ENCODE measurements around the gene DACT2.
A peak's percentile ranks its signal among the peaks of the same experiment; 100 is the strongest.

Gene DACT2

DNA sequence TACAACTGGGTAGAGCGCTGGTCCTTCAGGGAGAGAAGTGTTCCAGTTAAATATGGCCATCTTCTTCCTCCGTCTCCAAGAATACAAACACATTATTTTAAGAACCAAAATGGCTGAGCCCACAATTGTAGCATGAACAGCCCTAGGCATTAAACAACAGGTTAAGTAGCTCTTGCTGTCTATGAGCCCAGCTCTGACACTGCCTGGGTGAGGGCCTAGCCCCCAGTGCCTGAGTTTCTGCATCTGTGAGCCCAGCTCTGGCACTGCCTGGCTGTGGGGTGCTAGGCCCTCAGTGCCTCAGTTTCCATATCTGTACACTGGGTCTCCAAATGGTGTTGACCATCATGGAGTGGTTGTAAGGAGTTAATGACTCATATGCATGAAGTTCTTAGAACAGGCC, 24.8 kb upstream of the DACT2 start:
- no peak overlapping the region for H3K23ac ChIP-seq (ENCODE audit: low read length)
- H2AK5ac ChIP-seq (ENCODE audit: low read length): no peak overlapping the region
- no peak overlapping the region for H2BK5ac ChIP-seq (ENCODE audit: low read depth, low read length, poor library complexity)
- H3K4ac ChIP-seq (ENCODE audit: low read depth, low read length): no peak overlapping the region
- no peak overlapping the region for H4K12ac ChIP-seq (ENCODE audit: low read depth, low read length)
- no peak overlapping the region for H4K8ac ChIP-seq (ENCODE audit: low read depth, low read length)
- H2BK120ac ChIP-seq (ENCODE audit: insufficient read depth, low read length, poor library complexity): no peak overlapping the region
- no peak overlapping the region for H3K27ac ChIP-seq (ENCODE audit: low read depth, low read length)
- DNase-seq: no peak
- H3K4me3 ChIP-seq (ENCODE audit: low read depth, low read length): no peak overlapping the region
- H2BK12ac ChIP-seq (ENCODE audit: low read length): no peak overlapping the region
- H4K91ac ChIP-seq (ENCODE audit: low read depth, low read length): no peak overlapping the region
- H3K79me1 ChIP-seq (ENCODE audit: low read length): no peaks in the 10 kb centered on the region
- H3K9me3 ChIP-seq (ENCODE audit: insufficient read depth, low read depth, low read length): no peaks in the 10 kb centered on the region
- H3K18ac ChIP-seq (ENCODE audit: low read length): no peak overlapping the region
- H3K36me3 ChIP-seq (ENCODE audit: control insufficient read depth in 1 of 2, insufficient read depth in 2 of 2, low read length in 2 of 2): no peaks in the 10 kb centered on the region
- H3K27me3 ChIP-seq (ENCODE audit: insufficient read depth, low read length): no peaks in the 10 kb centered on the region
- peaks cover 6 to 9% of the 10 kb centered on the region in 2 experiments for H3K4me1 ChIP-seq (ENCODE audit: control insufficient read depth in 1 of 2, insufficient read depth in 2 of 2, low read length in 2 of 2)
- WGBS (ENCODE audit: extremely low coverage, insufficient coverage, insufficient read length): no CpG with 5 or more reads among the region's 2 CpGs
- no peak overlapping the region for H2AFZ ChIP-seq (ENCODE audit: insufficient read depth, low read length, poor library complexity)
- H3K79me2 ChIP-seq (ENCODE audit: control insufficient read depth, insufficient read depth, low read length, poor library complexity): no peaks in the 10 kb centered on the region
- H3K9ac ChIP-seq (ENCODE audit: low read length): no peak overlapping the region
- H3K14ac ChIP-seq (ENCODE audit: low read length): no peak overlapping the region
- H3K4me2 ChIP-seq (ENCODE audit: low read length): no peak overlapping the region

DNA sequence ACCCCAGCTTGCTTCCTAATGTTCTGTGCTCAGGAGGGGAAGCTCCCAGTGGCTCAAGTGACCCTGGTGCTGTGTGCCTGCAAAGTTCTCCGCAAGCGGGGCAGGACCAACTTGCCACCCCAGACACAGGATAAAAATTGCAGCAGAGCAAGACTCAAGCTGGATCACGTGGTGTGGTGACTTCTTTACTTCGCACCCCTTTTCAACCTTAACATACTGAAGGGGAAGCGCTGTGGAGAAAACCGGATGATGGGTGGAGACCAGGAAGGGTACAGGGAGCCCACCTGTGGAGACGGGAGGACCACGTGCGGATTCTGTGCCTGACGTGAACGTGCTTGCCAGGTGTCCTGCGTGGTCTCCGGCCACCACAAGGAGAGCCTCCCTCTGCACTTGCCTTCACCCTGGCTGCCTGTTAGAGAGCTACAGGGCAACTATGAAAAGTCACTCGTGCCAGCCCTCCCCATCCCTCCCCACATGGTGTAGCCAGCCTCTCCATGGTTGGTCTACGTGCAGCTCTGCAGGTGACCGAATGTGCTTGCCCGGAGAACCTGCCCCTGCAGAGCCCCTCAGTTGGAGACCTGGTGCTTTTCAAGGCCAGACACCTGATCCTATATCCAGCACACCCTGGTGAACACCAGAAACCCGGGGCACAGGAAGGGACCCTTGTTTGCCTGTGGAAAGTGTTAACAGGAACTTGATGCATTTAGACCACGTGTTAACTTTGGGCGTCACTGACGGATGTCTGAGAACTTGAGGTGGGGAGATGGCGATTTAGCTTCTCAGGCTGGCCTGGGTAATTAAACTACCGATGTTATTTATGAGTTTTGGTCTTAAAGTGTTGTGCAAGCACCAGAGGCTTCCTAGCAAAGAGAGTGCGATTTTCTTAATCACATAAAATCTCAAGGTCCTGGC, 23.9 kb upstream of the DACT2 start:
- Histone ChIP-seq H3K36me3 (ENCODE audit: control insufficient read depth in 1 of 2, insufficient read depth in 2 of 2, low read length in 2 of 2) (no peaks in the 10 kb centered on the region), H2BK120ac (ENCODE audit: insufficient read depth, low read length, poor library complexity) (no peak overlapping the region), H3K18ac (ENCODE audit: low read length) (no peak overlapping the region), H3K79me2 (ENCODE audit: control insufficient read depth, insufficient read depth, low read length, poor library complexity) (no peaks in the 10 kb centered on the region), H3K27me3 (ENCODE audit: insufficient read depth, low read length) (no peaks in the 10 kb centered on the region), H4K91ac (ENCODE audit: low read depth, low read length) (no peak overlapping the region), H3K4me3 (ENCODE audit: low read depth, low read length) (no peak overlapping the region), H3K23ac (ENCODE audit: low read length) (no peak overlapping the region), H3K4me2 (ENCODE audit: low read length) (no peak overlapping the region), H3K79me1 (ENCODE audit: low read length) (no peaks in the 10 kb centered on the region), H3K4me1 (ENCODE audit: control insufficient read depth in 1 of 2, insufficient read depth in 2 of 2, low read length in 2 of 2) (peaks cover 6 to 9% of the 10 kb centered on the region in 2 experiments), H3K9me3 (ENCODE audit: insufficient read depth, low read depth, low read length) (no peaks in the 10 kb centered on the region), H4K8ac (ENCODE audit: low read depth, low read length) (no peak overlapping the region), H3K4ac (ENCODE audit: low read depth, low read length) (no peak overlapping the region), H2AK5ac (ENCODE audit: low read length) (no peak overlapping the region), H2BK5ac (ENCODE audit: low read depth, low read length, poor library complexity) (no peak overlapping the region), H3K9ac (ENCODE audit: low read length) (no peak overlapping the region), H2AFZ (ENCODE audit: insufficient read depth, low read length, poor library complexity) (no peak overlapping the region), H3K14ac (ENCODE audit: low read length) (peak overlapping the region; percentile 10), H3K27ac (ENCODE audit: low read depth, low read length) (no peak overlapping the region), H4K12ac (ENCODE audit: low read depth, low read length) (no peak overlapping the region), H2BK12ac (ENCODE audit: low read length) (no peak overlapping the region)
- WGBS (ENCODE audit: extremely low coverage, insufficient coverage, insufficient read length): no CpG with 5 or more reads among the region's 24 CpGs
- no peak for DNase-seq

DNA sequence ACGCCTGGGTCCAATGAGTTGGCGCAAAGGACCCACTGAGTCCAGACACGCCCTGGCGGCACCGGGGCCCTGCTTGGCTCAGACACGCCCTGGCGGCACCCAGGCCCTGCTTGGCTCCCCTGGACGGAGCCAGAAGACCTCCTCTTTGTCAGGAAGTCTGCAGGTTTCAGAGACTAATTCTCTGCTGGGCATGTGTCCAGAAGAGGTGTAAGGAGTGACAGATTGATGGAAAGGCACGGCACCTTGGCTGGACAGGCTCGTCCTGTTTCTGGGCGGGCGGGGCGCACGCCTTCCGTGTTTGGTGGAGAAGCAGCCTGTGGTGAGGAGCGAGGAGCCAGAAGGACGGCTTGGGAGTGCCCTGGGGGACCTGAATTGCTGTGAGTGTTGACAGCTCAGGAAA, 23.1 kb upstream of the DACT2 start:
- no peak overlapping the region for H3K23ac ChIP-seq (ENCODE audit: low read length)
- no CpG with 5 or more reads among the region's 17 CpGs for WGBS (ENCODE audit: extremely low coverage, insufficient coverage, insufficient read length)
- no peak overlapping the region for H3K18ac ChIP-seq (ENCODE audit: low read length)
- no peak overlapping the region for H4K91ac ChIP-seq (ENCODE audit: low read depth, low read length)
- no peak overlapping the region for H2AK5ac ChIP-seq (ENCODE audit: low read length)
- no peaks in the 10 kb centered on the region for H3K36me3 ChIP-seq (ENCODE audit: control insufficient read depth in 1 of 2, insufficient read depth in 2 of 2, low read length in 2 of 2)
- H2BK120ac ChIP-seq (ENCODE audit: insufficient read depth, low read length, poor library complexity): no peak overlapping the region
- no peak overlapping the region for H3K4ac ChIP-seq (ENCODE audit: low read depth, low read length)
- H3K4me2 ChIP-seq (ENCODE audit: low read length): no peak overlapping the region
- no peak overlapping the region for H3K27ac ChIP-seq (ENCODE audit: low read depth, low read length)
- no peak overlapping the region for H3K9ac ChIP-seq (ENCODE audit: low read length)
- H4K12ac ChIP-seq (ENCODE audit: low read depth, low read length): no peak overlapping the region
- no peaks in the 10 kb centered on the region for H3K9me3 ChIP-seq (ENCODE audit: insufficient read depth, low read depth, low read length)
- H4K8ac ChIP-seq (ENCODE audit: low read depth, low read length): no peak overlapping the region
- no peak overlapping the region for H2BK5ac ChIP-seq (ENCODE audit: low read depth, low read length, poor library complexity)
- no peaks in the 10 kb centered on the region for H3K79me2 ChIP-seq (ENCODE audit: control insufficient read depth, insufficient read depth, low read length, poor library complexity)
- no peaks in the 10 kb centered on the region for H3K27me3 ChIP-seq (ENCODE audit: insufficient read depth, low read length)
- peaks cover 6 to 9% of the 10 kb centered on the region in 2 experiments for H3K4me1 ChIP-seq (ENCODE audit: control insufficient read depth in 1 of 2, insufficient read depth in 2 of 2, low read length in 2 of 2)
- no peak overlapping the region for H3K4me3 ChIP-seq (ENCODE audit: low read depth, low read length)
- no peak overlapping the region for H2AFZ ChIP-seq (ENCODE audit: insufficient read depth, low read length, poor library complexity)
- no peak overlapping the region for H3K14ac ChIP-seq (ENCODE audit: low read length)
- no peaks in the 10 kb centered on the region for H3K79me1 ChIP-seq (ENCODE audit: low read length)
- DNase-seq: peak; percentile 45 to 68
- no peak overlapping the region for H2BK12ac ChIP-seq (ENCODE audit: low read length)

DNA sequence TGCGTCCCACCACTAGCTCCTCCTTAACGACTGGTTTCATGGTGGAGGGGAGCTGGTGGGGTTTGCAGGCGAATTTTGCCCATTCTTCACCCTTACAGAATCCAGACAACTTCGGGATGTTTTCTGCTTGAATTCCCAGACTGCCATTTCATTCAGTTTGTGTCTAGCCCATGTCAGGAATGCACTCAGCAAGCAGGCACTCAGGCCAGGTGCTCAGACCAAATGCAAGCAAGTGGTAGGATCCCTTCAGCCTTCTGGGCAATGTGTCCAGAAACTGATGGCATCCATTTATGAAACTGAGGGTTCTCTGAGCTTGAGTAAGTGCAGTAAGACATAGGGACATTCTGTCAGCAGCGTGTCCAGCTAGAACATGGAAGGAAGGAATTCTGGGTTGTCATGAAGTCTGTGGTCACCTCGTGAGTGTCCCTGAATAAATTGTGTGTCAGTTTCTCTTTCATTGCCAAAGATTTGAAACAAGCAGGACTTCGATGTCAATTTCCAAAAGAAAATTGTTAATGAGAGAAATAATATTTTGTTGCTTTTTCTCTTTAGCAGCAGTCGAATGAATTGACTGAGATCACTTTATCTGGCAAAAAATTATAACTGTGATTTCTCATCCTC, 21.8 kb upstream of the DACT2 start:
- Histone ChIP-seq H3K9me3 (ENCODE audit: insufficient read depth, low read depth, low read length) (no peaks in the 10 kb centered on the region), H3K4me3 (ENCODE audit: low read depth, low read length) (no peak overlapping the region), H3K23ac (ENCODE audit: low read length) (no peak overlapping the region), H3K4ac (ENCODE audit: low read depth, low read length) (no peak overlapping the region), H4K91ac (ENCODE audit: low read depth, low read length) (no peak overlapping the region), H3K79me2 (ENCODE audit: control insufficient read depth, insufficient read depth, low read length, poor library complexity) (no peaks in the 10 kb centered on the region), H2BK12ac (ENCODE audit: low read length) (no peak overlapping the region), H3K14ac (ENCODE audit: low read length) (no peak overlapping the region), H3K4me2 (ENCODE audit: low read length) (no peak overlapping the region), H3K79me1 (ENCODE audit: low read length) (no peaks in the 10 kb centered on the region), H4K12ac (ENCODE audit: low read depth, low read length) (no peak overlapping the region), H3K36me3 (ENCODE audit: control insufficient read depth in 1 of 2, insufficient read depth in 2 of 2, low read length in 2 of 2) (no peaks in the 10 kb centered on the region), H3K27me3 (ENCODE audit: insufficient read depth, low read length) (no peaks in the 10 kb centered on the region), H3K9ac (ENCODE audit: low read length) (no peak overlapping the region), H3K4me1 (ENCODE audit: control insufficient read depth in 1 of 2, insufficient read depth in 2 of 2, low read length in 2 of 2) (peaks cover 6% of the 10 kb centered on the region in 2 experiments), H3K18ac (ENCODE audit: low read length) (no peak overlapping the region), H2BK5ac (ENCODE audit: low read depth, low read length, poor library complexity) (no peak overlapping the region), H4K8ac (ENCODE audit: low read depth, low read length) (no peak overlapping the region), H2AK5ac (ENCODE audit: low read length) (no peak overlapping the region), H2BK120ac (ENCODE audit: insufficient read depth, low read length, poor library complexity) (no peak overlapping the region), H3K27ac (ENCODE audit: low read depth, low read length) (no peak overlapping the region), H2AFZ (ENCODE audit: insufficient read depth, low read length, poor library complexity) (no peak overlapping the region)
- peak in 1 of 2 donors; percentile 55 for DNase-seq
- no CpG with 5 or more reads among the region's 8 CpGs for WGBS (ENCODE audit: extremely low coverage, insufficient coverage, insufficient read length)

Measured in trophoblast cell (in vitro differentiated cells and primary cell).